IPS-18a (cell line): ENCODE measurements around the gene TLR2.

Source experiments
- H3K27ac ChIP-seq: one replicate; pipeline ENCODE4 v1.5.1; 2013; ENCODE audit warnings: low read length
- H3K27me3 ChIP-seq: one replicate; pipeline ENCODE4 v1.6.1; 2013; ENCODE audit warnings: mild to moderate bottlenecking, low read length; ENCODE audit not compliant: control insufficient read depth, insufficient read depth
- H3K36me3 ChIP-seq: one replicate; pipeline ENCODE4 v1.6.1; 2013; ENCODE audit warnings: low read depth, low read length; ENCODE audit not compliant: control insufficient read depth
- H3K4me1 ChIP-seq: one replicate; pipeline ENCODE4 v1.6.1; 2013; ENCODE audit warnings: low read depth, low read length; ENCODE audit not compliant: control insufficient read depth
- H3K4me3 ChIP-seq: one replicate; pipeline ENCODE4 v1.5.1; 2013; ENCODE audit warnings: low read length
- H3K9ac ChIP-seq: one replicate; pipeline ENCODE4 v1.6.1; 2013; ENCODE audit warnings: mild to moderate bottlenecking, low read length, moderate library complexity
- H3K9me3 ChIP-seq: one replicate; pipeline ENCODE4 v1.6.1; 2013; ENCODE audit warnings: low read depth, low read length; ENCODE audit not compliant: control insufficient read depth

TLR2 gene

GRCh38 chr4:153741541-153741940, 57.5 kb downstream of the TLR2 start:
- Histone ChIP-seq H3K9ac (no peak overlapping the region), H3K9me3 (peaks cover 6% of the 10 kb centered on the region), H3K4me1 (no peaks in the 10 kb centered on the region), H3K36me3 (peaks cover 8% of the 10 kb centered on the region), H3K4me3 (no peak overlapping the region), H3K27me3 (no peaks in the 10 kb centered on the region), H3K27ac (no peak overlapping the region)

- no peak overlapping the region for H3K4me3 ChIP-seq
- H3K4me1 ChIP-seq: no peaks in the 10 kb centered on the region
- H3K27me3 ChIP-seq: no peaks in the 10 kb centered on the region
- H3K9me3 ChIP-seq: peaks cover 2% of the 10 kb centered on the region
- no peak overlapping the region for H3K27ac ChIP-seq
- no peak overlapping the region for H3K9ac ChIP-seq
- H3K36me3 ChIP-seq: peaks cover 8% of the 10 kb centered on the region
These were observed 61.6 kb downstream of the TLR2 start for GRCh38 chr4:153745651-153746050.

- Histone ChIP-seq H3K27ac (no peak overlapping the region), H3K4me3 (no peak overlapping the region), H3K4me1 (no peaks in the 10 kb centered on the region), H3K9ac (no peak overlapping the region), H3K36me3 (peaks cover 8% of the 10 kb centered on the region), H3K9me3 (no peaks in the 10 kb centered on the region), H3K27me3 (no peaks in the 10 kb centered on the region)
These were observed 63.4 kb downstream of the TLR2 start for GRCh38 chr4:153747406-153747955.

GRCh38 chr4:153748378-153748777, 64.3 kb downstream of the TLR2 start:
- no peak overlapping the region for H3K27ac ChIP-seq
- no peaks in the 10 kb centered on the region for H3K9me3 ChIP-seq
- H3K4me3 ChIP-seq: no peak overlapping the region
- H3K27me3 ChIP-seq: no peaks in the 10 kb centered on the region
- H3K4me1 ChIP-seq: no peaks in the 10 kb centered on the region
- no peak overlapping the region for H3K9ac ChIP-seq
- H3K36me3 ChIP-seq: peaks cover 8% of the 10 kb centered on the region

- Histone ChIP-seq H3K27ac (no peak overlapping the region), H3K27me3 (no peaks in the 10 kb centered on the region), H3K36me3 (peaks cover 3% of the 10 kb centered on the region), H3K4me3 (no peak overlapping the region), H3K4me1 (no peaks in the 10 kb centered on the region), H3K9ac (no peak overlapping the region), H3K9me3 (no peaks in the 10 kb centered on the region)
These were observed 66.2 kb downstream of the TLR2 start for GRCh38 chr4:153750197-153750817.

- Histone ChIP-seq H3K27ac (no peak overlapping the region), H3K27me3 (peaks cover 8% of the 10 kb centered on the region)
These were observed 71.1 kb downstream of the TLR2 start for GRCh38 chr4:153755186-153755585.

More at GRCh38 chr4:153755186-153755585, 71.1 kb downstream of the TLR2 start:
- Histone ChIP-seq H3K36me3 (no peaks in the 10 kb centered on the region), H3K9ac (no peak overlapping the region), H3K4me1 (peaks cover 19% of the 10 kb centered on the region), H3K9me3 (no peaks in the 10 kb centered on the region), H3K4me3 (no peak overlapping the region)
